D341Med (cell line): Measurements from ENCODE around the gene DYNC1H1.

ENCODE experiments used
- DNase-seq: peaks from one replicate; pipeline ENCODE4 v3.0.0; 2012; ENCODE audit warnings: low spot score

Gene DYNC1H1

GRCh38 chr14:102089621-102090343, 125.4 kb downstream of the DYNC1H1 start:
- no peak for DNase-seq

GRCh38 chr14:102090713-102091112, 126.3 kb downstream of the DYNC1H1 start:
- no peak for DNase-seq

- no peak for DNase-seq
These were observed 128.4 kb downstream of the DYNC1H1 start for GRCh38 chr14:102092806-102093205.

GRCh38 chr14:102094101-102094500, 129.7 kb downstream of the DYNC1H1 start:
- no peak for DNase-seq

GRCh38 chr14:102095231-102095870, 131.0 kb downstream of the DYNC1H1 start:
- no peak for DNase-seq

GRCh38 chr14:102095871-102096568, 131.6 kb downstream of the DYNC1H1 start:
- peak; percentile 55 for DNase-seq

- DNase-seq: peak; percentile 83
These were observed 132.3 kb downstream of the DYNC1H1 start for GRCh38 chr14:102096569-102097188.

- DNase-seq: no peak
These were observed 133.2 kb downstream of the DYNC1H1 start for GRCh38 chr14:102097441-102098135.

GRCh38 chr14:102103062-102103695, 138.8 kb downstream of the DYNC1H1 start:
- DNase-seq: no peak

- no peak for DNase-seq
These were observed 141.0 kb downstream of the DYNC1H1 start for GRCh38 chr14:102105369-102105768.
